HL-60 (cell line): Measurements from ENCODE around the gene ABCA2.

Source experiments
- DNase-seq, 2 experiments: peaks; one replicate each; pipeline ENCODE4 v3.0.0-alpha.2; 2010 to 2020; ENCODE audit warnings: low read depth in 1 of 2, low spot score in 1 of 2
- H3K27ac ChIP-seq: fragments of 250-450 bp; sonication (Bioruptor Pico); replicated peaks from 2 replicates; pipeline ENCODE4 v1.5.1; 2020; ENCODE audit warnings: mild to moderate bottlenecking, moderate library complexity
- H3K27me3 ChIP-seq: fragments of 250-450 bp; sonication (Bioruptor Pico); 2 replicates; pipeline ENCODE4 v1.5.1; 2021; ENCODE audit warnings: mild to moderate bottlenecking, moderate library complexity; ENCODE audit not compliant: insufficient read depth, poor library complexity, severe bottlenecking
- H3K4me3 ChIP-seq: replicated peaks from 2 replicates; pipeline ENCODE4 v1.5.1; 2011; ENCODE audit warnings: mild to moderate bottlenecking, control low read depth, low read length; ENCODE audit not compliant: insufficient read depth
- CTCF ChIP-seq: IDR thresholded peaks from one replicate; pipeline ENCODE4 v1.5.1; 2011; ENCODE audit warnings: low read length, control low read depth, inconsistent platforms; ENCODE audit not compliant: insufficient read depth
- GABPA ChIP-seq: IDR thresholded peaks from 2 replicates; pipeline ENCODE4 v1.6.1; 2012; ENCODE audit warnings: low read depth
- POLR2AphosphoS5 ChIP-seq: IDR thresholded peaks from 2 replicates; pipeline ENCODE4 v1.6.1; 2012; ENCODE audit warnings: low read depth
- REST ChIP-seq: IDR thresholded peaks from 2 replicates; pipeline ENCODE4 v1.6.1; 2012; ENCODE audit warnings: low read depth; ENCODE audit not compliant: insufficient replicate concordance
- SPI1 ChIP-seq: IDR thresholded peaks from 2 replicates; pipeline ENCODE4 v1.6.1; 2012; ENCODE audit warnings: low read depth, mild to moderate bottlenecking, borderline replicate concordance

The ABCA2 gene

GRCh38 chr9:137037035-137037434, 9.0 kb upstream of the ABCA2 start:
- H3K27ac ChIP-seq, result no peak overlapping the region
- H3K27me3 ChIP-seq, result no peaks in the 10 kb centered on the region
- TF ChIP-seq GABPA (no peak), POLR2AphosphoS5 (peak; percentile 88), CTCF (no peak)
- DNase-seq, result no peak
- no peak overlapping the region for H3K4me3 ChIP-seq

- DNase-seq, result no peak
- no peak overlapping the region for H3K27ac ChIP-seq
- no peaks in the 10 kb centered on the region for H3K27me3 ChIP-seq
- TF ChIP-seq CTCF (no peak), POLR2AphosphoS5 (0 out of 2 replicates have a peak, but pooled peaks have one; percentile 18), SPI1 (no peak), GABPA (no peak)
- no peak overlapping the region for H3K4me3 ChIP-seq
Measured at GRCh38 chr9:137035937-137036336, 7.9 kb upstream of the ABCA2 start.

GRCh38 chr9:137035507-137035834, 7.4 kb upstream of the ABCA2 start:
- Histone ChIP-seq H3K27me3 (no peaks in the 10 kb centered on the region), H3K4me3 (peak overlapping the region; percentile 25), H3K27ac (peak overlapping the region; percentile 84)
- no peak for DNase-seq
- TF ChIP-seq REST (no peak), CTCF (no peak), SPI1 (no peak), GABPA (no peak), POLR2AphosphoS5 (no peak)

GRCh38 chr9:137034709-137035506, 6.9 kb upstream of the ABCA2 start:
- no peak for TF ChIP-seq GABPA
- no peak for TF ChIP-seq SPI1
- no peak for TF ChIP-seq REST
- TF ChIP-seq POLR2AphosphoS5, result peak; percentile 47; the same call in 1 of the 2 replicates
- peak; percentile 81 for TF ChIP-seq CTCF
- DNase-seq, result peak; percentile 82 to 93
- Histone ChIP-seq H3K4me3 (peak overlapping the region; percentile 88), H3K27ac (peak overlapping the region; percentile 84), H3K27me3 (no peaks in the 10 kb centered on the region)
